GM18867 (cell line): ENCODE measurements around the gene OVOL3.
A peak's percentile ranks its signal among the peaks of the same experiment; 100 is the strongest.
"Not testable (repeated sequence)": the region's sequence is repeated elsewhere in the genome, so short reads cannot be mapped to it uniquely, and the experiment has no call there.

ENCODE experiments used
- ATAC-seq: cut with Tn5 transposase; IDR thresholded peaks from one replicate; pipeline ENCODE4 v1.9.1; 2021; ENCODE audit warnings: mild to moderate bottlenecking, moderate library complexity; ENCODE audit not compliant: unreplicated experiment

OVOL3 gene

DNA sequence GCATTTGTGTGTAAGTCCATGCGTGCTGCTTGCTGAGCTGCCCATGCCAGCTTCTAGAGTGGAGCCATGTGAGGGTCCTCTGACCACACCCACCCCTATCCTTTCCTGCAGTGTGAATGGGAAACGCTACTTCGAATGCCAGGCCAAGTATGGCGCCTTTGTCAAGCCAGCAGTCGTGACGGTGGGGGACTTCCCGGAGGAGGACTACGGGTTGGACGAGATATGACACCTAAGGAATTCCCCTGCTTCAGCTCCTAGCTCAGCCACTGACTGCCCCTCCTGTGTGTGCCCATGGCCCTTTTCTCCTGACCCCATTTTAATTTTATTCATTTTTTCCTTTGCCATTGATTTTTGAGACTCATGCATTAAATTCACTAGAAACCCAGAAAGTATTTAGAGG lies 14.6 kb downstream of the OVOL3 start:
- ATAC-seq, result no peak

DNA sequence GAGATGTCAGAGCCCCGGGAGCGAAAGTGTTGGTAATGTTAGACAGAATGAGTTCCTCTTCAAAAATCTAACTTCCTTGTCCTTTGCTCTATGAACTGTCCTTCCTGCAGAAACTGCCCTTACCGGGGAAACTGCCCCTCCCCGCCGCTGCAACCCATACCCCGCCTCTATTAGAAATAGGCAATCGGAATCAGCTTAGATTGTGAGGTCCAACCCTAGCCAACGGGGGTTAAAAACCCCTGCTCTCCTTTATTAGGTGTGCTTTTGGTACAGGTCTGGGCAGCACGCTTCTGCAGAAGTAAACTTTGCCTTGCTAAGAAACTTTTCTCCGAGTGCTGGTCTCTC lies 17.4 kb downstream of the OVOL3 start:
- ATAC-seq, result peak; percentile 5

DNA sequence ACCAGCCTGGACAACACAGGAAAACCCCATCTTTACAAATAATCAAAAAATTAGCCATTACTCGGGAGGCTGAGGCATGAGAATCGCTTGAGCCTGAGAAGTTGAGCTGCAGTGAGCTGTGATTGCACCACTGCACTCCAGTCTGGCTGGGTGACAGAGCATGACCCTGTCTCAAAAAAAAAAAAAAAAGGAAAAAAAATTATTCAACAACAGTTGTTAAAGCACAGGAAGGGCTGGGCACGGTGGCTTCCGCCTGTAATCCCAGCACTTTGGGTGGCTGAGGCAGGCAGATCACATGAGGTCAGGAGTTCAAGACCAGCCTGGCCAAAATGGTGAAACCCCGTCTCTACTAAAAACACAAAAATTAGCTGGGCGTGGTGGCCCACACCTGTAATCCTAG lies 20.3 kb downstream of the OVOL3 start:
- ATAC-seq, result not testable (repeated sequence)

DNA sequence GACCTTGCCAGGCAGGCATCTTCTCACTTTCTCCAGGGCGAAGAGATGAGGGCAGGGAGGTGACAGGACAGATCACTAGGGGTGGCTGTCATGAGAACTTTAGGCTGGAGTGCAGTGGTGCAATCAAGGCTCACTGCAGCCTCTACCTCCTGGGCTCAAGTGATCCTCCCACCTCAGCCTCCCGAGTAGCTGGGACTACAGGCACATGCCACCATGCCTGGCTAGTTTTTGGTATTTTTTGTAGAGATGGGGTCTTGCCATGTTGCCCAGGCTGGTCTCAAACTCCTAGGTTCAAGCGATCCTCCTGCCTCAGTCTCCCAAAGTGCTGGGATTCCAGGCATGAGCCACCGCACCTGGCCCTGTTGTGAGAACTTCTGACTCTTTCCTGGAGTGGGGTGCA lies 23.9 kb downstream of the OVOL3 start:
- ATAC-seq, result not testable (repeated sequence)

DNA sequence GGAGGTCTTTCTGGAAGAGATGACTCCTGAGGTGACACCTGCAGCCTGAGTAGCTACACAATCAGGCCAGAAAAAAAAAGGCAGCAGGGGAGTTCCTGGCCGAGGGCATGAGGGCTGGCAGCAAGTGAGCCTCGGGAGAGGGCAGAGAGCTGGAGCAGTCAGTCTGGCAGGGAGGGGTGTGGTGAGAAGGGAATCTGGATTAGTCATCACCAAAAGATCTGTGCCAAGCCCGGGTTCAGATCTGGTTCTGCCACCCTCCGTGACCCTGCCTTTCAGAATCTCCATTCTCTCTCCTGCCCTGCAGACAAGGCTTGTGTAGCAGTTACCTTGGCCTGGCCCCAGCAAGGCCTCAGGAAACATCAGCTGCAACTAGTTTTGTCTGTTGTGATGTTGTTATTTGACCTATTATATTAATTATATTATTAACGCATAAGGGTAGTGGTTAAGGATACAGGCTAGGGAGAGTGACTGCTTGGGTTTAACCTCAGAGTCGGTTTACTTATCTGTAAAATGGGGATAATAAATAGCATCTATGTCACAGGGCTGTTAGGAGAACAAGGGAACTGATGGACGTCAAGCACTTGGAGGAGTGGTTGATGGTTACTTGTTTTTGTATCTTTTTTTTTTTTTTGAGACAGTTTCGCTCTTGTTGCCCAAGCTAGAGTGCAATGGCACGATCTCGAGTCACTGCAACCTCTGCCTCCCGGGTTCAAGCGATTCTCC lies 26.2 kb downstream of the OVOL3 start:
- ATAC-seq, result no peak

DNA sequence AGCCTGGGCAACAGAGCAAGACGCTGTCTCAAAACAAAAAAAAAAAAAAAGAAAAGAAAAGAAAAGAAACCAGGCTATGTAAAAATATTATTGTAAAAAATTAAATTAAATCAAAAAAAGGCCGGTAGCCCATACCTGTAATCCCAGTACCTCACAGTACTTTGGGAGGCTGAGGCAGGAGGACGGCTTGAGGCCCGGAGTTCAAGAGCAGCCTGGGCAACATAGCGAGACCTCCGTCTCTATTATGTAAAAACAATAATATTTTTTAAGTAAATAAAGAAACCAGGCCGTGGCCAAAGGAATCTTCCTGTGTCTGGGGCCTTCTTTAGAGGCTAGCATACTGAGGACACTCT lies 28.2 kb downstream of the OVOL3 start:
- ATAC-seq, result no peak

DNA sequence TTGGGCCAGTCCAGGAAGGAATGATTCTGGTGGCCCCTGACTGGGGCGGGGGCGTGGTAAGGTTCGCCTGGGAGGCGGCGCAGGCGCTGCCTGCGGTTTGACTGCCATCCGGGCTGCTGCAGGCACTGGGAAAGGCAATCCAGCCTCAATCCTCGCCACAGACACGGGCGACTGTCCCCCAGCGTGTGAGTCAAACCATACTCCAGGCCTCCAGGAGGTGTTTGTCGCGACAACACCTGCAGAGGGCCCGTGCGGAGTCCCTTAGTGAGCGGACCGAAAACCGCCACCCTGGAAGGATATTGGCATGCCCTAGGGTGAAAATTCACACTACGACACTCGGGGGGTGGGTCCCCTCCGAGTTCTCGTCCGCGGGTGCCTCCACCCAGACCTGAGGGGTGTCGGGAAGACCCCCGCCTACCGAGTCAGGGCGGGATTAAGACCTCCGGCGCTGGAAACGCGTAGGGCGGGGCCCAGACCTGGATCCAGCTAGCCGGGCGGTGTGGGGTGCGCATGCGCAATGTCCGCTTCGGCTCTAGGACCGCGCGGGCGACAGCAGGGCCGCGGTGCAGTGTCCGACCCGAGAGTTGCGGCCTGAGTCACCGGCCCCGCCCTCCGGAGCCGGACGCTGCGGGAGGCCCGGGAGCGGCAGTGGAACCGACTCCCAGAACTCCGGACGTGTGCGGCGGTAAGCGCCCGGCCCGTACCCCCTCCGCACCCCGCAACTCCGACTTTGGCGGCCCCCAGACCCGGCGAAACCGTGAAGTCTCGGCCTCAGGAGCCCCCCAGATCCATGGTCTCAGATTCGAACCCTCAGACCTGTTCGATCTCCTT lies 28.7 kb downstream of the OVOL3 start, which contains the start of gene CAPNS1:
TSS of gene CAPNS1 (plus strand) at position 594 of the 831 bp plus-strand sequence. CDS start 946 bp downstream, outside the sequence.
- ATAC-seq, result peak; percentile 81

DNA sequence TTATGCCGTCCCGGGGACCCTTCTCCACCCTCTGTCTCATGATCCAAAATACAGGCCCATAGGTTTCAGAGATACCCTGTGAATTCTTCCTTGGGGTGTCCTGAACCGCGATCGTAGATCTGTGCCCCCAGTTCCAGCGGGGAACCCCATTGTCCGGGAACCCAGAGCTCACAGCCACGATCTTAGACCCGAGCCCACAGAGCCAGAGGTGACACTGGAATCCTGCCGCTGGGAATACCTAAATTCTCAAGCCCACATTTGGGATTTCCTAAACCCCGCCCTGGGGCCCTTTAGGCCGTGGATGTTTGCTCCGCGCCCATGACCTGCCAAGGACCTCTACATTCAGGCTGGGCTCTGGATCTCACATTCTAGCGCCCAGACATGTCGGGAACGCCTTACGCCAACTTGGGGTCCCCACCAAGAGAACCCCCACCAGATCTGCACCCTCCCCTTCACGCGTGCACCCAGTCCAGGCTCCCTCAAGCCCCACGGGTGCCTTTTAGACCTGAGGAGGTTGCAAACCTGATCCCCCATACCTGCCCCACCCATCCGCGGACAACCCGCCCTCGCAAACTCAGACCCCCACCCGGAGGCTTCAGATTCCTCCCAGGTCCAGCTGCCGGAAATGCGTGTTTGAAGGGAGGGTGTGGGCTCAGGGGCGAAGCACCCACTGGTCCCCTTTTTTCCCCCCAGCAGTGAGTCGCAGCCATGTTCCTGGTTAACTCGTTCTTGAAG lies 29.5 kb downstream of the OVOL3 start:
- ATAC-seq, result no peak

DNA sequence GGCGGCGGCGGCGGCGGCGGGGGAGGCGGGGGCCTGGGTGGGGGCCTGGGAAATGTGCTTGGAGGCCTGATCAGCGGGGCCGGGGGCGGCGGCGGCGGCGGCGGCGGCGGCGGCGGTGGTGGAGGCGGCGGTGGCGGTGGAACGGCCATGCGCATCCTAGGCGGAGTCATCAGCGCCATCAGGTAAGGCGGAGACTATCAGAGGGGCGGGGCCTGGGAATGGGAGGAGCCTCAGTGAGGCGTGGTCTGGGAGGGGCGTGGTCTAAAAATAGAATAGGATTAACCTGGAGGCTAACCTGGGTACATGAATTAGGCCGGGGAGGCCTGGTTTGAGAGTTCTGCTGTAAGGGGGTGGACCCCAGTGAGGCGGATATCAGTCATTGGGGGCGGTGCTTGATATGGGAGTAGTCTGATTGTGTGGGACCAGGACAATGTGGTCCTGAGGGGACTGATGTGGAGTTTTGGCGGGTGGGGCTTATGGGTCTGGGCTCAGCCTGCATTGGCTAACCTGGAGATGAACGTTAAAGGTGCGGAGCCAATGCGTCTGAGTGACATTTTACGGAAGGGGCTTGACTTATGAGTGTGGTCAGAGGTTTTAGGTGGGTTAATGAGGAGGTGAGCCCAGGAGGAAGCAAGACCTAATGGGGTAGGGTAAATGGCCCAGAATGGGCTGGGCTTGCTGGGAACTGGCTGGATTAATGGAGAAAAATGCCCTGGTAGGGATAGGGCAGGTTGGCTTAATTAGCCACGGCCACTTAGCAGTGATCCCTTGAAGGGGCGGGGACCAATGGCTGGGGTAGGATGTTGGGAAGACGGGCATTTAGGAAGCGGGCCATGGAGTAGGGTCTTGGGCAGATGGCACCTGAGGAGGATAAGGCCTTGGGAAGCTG lies 30.3 kb downstream of the OVOL3 start:
- peak; percentile 54 for ATAC-seq

DNA sequence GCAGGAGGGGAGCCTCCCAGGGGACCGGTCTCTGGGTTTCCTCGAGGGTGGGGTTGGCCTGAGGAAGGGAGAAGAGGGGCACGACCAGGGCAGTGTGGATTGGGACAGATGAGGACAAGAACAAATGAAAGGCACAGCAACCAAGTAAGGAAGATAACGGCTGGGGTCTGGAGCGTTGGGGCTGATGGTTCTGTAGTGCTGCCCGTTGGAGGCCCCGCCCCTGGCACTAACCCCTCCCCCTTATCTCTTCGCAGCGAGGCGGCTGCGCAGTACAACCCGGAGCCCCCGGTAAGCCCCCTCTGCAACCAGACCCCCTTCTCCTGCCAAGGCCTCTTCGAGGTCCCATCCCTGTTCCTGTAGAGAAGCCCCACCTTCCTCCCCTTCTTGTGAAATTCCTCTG lies 31.1 kb downstream of the OVOL3 start:
- ATAC-seq, result no peak

DNA sequence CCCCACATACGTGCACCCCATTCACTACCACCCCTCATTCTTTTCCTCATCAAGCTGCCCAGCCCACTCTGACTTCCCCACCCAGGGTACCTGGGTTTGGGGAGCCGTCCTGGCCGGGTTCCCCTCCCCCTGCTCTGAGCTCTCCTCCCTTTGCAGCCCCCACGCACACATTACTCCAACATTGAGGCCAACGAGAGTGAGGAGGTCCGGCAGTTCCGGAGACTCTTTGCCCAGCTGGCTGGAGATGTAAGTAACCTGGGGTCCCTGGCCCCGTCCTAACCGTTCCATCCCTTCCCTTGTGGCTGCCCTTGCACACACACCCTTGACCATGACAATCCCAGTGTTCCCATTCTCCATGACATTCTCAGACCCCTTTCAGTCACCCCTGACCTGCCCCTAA lies 31.6 kb downstream of the OVOL3 start:
- ATAC-seq, result no peak

DNA sequence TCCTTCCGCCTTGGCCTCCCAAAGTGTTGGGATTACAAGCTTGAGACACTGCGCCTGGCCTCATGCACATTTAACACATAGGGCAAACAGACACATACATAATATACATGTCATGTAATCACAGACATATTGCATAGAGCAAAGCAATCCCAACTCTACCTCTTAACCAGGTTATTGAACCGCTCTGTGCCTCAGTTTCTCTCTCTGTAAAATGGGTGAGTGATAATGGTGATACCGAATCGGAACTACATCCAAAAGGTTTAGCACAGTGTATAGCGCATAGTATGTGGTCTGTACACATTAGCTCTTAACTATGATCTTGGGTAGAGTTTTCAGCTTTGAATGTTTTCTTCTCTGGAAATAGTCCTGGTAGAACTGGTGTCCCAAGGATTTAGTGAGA lies 33.7 kb downstream of the OVOL3 start:
- no peak for ATAC-seq

DNA sequence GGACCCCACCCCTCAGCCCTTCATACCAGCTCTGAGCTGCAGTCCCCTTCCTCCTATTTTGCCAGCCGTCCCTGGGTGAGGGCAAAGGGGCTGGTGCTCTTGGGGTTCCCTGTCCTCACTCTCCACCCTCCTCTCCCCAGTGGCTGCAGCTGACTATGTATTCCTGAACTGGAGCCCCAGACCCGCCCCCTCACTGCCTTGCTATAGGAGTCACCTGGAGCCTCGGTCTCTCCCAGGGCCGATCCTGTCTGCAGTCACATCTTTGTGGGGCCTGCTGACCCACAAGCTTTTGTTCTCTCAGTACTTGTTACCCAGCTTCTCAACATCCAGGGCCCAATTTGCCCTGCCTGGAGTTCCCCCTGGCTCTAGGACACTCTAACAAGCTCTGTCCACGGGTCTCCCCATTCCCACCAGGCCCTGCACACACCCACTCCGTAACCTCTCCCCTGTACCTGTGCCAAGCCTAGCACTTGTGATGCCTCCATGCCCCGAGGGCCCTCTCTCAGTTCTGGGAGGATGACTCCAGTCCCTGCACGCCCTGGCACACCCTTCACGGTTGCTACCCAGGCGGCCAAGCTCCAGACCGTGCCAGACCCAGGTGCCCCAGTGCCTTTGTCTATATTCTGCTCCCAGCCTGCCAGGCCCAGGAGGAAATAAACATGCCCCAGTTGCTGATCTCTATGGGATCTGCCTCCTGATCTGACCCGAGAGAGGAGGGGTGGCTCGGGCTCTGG lies 38.9 kb downstream of the OVOL3 start:
- ATAC-seq, result no peak

DNA sequence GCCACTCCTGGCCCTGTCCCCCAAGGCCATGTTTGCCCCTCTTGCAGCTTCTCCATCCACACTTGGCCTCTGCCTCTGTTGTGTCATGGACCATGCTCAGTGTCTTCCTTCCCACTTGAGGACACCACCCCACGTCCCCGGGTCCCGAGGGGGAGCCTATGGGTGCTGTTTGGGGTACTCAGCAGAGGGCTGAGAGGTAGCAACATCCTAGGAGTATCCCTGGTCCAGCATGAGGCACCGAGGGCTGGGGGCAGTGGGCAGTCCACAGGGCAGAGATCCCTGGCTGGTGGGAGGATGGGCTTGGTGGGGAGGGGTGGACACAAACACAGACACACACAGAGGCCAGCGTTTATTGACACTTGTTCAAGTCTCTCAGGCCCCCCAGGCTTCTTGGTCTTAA lies 39.6 kb downstream of the OVOL3 start:
- no peak for ATAC-seq

DNA sequence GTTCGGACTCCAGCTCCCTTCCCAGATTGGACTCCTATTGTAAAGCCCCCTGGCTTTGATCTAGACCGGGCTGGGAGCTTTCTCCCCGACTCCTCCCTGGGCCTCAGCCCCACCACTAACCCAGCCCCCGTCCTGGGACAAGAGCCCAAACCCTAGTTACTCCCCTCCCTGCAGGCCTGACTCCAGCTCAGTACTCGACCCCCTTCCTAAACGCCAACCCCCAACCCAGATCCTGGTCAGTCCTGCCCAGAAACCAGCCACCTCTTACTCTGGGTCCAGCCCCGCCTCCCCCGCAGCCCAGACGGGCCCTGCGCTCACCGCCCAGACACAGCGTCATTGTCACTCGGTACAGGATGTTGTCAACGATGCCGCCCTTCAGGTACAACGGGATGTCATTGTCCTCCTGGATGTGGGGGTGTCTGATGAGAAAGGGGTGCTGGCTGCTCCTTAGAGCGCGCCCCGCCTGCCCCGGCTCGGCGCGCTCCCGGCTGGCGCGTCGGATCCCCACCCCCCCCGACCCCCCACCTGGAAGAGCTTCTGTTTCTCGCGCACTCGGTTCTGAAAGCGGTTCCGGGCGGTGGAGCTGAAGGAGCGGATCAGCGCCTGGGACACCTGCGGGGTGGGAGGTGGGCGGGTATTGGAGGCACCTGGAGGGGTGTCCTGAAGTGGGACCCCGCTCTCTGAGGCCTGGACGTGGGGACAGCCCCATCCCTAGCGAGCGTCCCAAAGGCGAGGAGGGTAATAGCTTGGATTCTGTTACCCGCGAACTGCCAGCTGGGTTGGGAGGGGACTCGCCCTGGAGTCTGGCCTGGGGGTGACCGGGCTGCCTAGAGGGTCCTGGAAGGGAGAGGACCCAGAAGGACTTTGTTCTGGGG lies 40.4 kb downstream of the OVOL3 start:
- no peak for ATAC-seq

DNA sequence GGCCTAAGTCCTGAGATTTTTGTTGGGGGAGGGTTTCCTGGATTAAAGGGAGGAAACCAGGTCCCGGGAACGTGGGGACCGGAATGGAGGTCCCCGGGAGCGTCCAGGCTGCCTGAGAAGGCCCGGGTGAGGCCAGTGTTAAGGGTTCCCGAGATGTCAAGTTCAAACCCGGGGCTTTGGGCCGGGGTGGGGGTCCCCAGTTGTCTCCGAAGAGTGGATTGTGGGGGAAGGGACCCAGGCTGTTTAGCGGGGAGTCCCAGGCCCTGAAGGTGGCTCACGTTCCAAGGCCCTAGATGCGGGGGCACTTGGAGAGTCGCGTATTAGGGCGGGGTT lies 41.0 kb downstream of the OVOL3 start:
- ATAC-seq, result no peak

DNA sequence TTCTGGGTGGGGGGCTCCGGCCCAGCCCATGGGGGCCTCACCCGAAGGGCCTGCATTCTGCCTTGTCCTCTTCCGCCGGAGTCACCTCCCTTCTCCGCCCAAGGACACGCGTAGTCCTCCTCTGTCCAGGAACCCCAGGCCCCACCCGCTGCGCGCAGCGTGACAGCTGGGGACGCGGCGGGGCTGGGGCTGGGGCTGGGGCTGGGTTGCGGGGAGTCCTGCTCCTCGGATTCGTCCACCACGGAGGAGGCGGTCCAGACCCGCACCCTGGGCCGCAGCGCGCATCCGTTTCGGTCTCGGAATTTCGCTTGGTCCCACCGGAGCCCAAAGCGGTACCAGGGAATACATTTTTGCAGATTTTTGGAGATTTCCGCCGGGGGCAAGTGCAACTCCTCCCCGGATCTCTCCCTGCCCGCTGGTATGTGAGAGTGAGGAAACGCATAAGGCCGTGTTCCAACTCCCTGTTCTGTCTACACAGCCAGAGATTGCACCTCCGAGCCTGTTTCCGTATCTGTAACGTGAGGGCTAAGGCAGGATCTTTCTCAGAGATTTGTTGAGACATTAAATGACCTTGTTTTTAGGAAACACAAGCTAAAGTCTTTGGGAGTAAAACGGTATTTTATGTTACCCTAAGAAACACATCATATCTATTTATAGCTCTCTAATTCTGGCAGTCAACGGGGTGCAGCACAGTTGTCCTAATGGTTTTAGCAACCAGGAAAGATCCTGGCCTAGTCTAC lies 41.6 kb downstream of the OVOL3 start, which contains the start of gene COX7A1:
TSS of gene COX7A1 (minus strand) at position 96 of the 740 bp plus-strand sequence. CDS start at position 56, 40 bp downstream.
- no peak for ATAC-seq

DNA sequence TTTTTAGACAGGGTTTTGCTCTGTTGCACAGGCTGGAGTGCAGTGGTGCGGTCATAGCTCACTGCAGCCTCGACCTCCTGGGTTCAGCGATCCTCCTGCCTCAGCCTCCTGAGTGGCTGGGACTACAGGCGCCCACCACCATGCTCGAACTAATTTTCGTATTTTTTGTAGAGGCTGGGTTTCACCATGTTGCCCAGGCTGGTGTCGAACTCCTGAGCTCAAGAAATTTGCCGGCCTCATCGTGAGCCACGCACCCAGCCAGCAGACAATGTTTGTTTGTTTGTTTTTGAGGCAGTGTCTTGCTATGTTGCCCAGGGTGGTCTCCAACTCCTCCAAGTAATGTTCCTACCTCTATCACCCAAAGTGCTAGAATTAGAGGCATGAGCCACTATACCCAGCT lies 42.2 kb downstream of the OVOL3 start:
- ATAC-seq, result no peak
